Measurements from ENCODE around the gene PARD6G. TPM values are rescaled to one million over a fixed set of nuclear protein-coding genes. Genes with fewer than 3 reads are reported as not detected.

Gene PARD6G
- total and polyA plus RNA-seq, 2 experiments from 2014 or later: 8.2 to 11.8 TPM

DNA sequence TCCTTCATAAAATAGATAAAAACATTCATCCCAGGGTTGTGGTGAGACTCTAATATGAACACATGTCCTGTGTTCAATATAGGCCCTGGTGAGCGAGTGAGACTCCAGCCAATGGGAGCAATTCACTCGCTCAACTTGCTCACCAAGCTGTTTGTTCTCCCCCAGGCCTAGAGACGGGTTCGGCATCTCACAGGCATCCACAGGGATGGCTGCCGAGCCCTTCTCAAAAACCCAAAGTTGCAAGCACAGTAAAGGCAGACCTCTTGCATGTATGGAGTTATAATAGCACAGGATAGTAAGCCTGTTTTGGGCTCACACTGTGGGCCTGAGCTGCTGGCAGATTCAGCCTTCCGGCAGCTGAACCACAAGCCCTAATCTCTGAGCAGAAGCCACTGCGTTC, 15.7 kb downstream of the PARD6G start:
- Histone ChIP-seq H3K27me3 (no peaks in the 10 kb centered on the region), H3K4me3 (no peak overlapping the region), H4K20me1 (ENCODE audit: insufficient read depth, poor library complexity, severe bottlenecking) (peaks cover 4% of the 10 kb centered on the region), H3K9me2 (replicated peaks; ENCODE audit: insufficient read depth) (no peaks in the 10 kb centered on the region), H3K4me2 (no peak overlapping the region), H3K4me1 (ENCODE audit: insufficient read depth) (no peaks in the 10 kb centered on the region), H3K27ac (no peak overlapping the region), H3K79me2 (peaks cover 29% of the 10 kb centered on the region), H3K36me3 (replicated peaks; ENCODE audit: insufficient read depth, low read depth) (no peaks in the 10 kb centered on the region), H2AFZ (no peak overlapping the region), H3K9me3 (ENCODE audit: low read depth) (no peaks in the 10 kb centered on the region)
- DNase-seq (ENCODE audit: low spot score): no peak
- TF ChIP-seq EZH2phosphoT487 (IDR thresholded peaks at IDR 0.05; ENCODE audit: low read depth, severe bottlenecking, unreplicated experiment) (no peak), EZH2 (IDR thresholded peaks at IDR 0.05; ENCODE audit: borderline replicate concordance) (no peak)
- TF ChIP-seq, protein P1, sequence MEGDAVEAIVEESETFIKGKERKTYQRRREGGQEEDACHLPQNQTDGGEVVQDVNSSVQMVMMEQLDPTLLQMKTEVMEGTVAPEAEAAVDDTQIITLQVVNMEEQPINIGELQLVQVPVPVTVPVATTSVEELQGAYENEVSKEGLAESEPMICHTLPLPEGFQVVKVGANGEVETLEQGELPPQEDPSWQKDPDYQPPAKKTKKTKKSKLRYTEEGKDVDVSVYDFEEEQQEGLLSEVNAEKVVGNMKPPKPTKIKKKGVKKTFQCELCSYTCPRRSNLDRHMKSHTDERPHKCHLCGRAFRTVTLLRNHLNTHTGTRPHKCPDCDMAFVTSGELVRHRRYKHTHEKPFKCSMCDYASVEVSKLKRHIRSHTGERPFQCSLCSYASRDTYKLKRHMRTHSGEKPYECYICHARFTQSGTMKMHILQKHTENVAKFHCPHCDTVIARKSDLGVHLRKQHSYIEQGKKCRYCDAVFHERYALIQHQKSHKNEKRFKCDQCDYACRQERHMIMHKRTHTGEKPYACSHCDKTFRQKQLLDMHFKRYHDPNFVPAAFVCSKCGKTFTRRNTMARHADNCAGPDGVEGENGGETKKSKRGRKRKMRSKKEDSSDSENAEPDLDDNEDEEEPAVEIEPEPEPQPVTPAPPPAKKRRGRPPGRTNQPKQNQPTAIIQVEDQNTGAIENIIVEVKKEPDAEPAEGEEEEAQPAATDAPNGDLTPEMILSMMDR (IDR thresholded peaks at IDR 0.05; ENCODE audit: poor library complexity): no peak
- WGBS (ENCODE audit: low lambda C conversion rate, missing lambda C conversion rate): 94% methylated on average over 7 of the region's 7 CpGs

DNA sequence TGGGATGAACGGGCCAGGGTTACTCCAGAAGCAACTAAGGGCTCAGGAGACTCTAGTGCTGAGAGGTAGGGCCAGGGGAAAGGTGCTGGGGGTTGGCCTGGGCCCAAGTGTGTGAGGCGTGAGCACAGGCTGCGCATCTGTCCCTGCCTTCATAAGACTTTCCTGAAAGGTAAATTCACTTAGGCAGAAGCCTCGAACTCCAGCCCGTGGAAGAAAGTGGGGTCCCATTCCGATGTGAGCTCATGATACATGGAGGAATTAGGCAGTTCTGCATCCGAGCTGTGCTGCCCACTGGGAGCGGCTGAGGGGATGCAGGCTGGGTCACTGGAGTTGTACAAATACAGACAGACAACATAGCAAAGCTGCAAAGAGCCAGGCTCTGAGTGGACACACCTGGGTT, 16.2 kb downstream of the PARD6G start:
- no peak for DNase-seq (ENCODE audit: low spot score)
- H3K4me1 ChIP-seq (ENCODE audit: insufficient read depth): no peaks in the 10 kb centered on the region
- H3K9me2 ChIP-seq (replicated peaks; ENCODE audit: insufficient read depth): no peaks in the 10 kb centered on the region
- no peak overlapping the region for H3K4me3 ChIP-seq
- WGBS (ENCODE audit: low lambda C conversion rate, missing lambda C conversion rate): 98% methylated on average over 8 of the region's 8 CpGs
- no peak overlapping the region for H3K27ac ChIP-seq
- peaks cover 4% of the 10 kb centered on the region for H4K20me1 ChIP-seq (ENCODE audit: insufficient read depth, poor library complexity, severe bottlenecking)
- H3K9me3 ChIP-seq (ENCODE audit: low read depth): no peaks in the 10 kb centered on the region
- no peak for TF ChIP-seq EZH2 (IDR thresholded peaks at IDR 0.05; ENCODE audit: borderline replicate concordance)
- TF ChIP-seq, protein P1 (IDR thresholded peaks at IDR 0.05; ENCODE audit: poor library complexity): no peak
- TF ChIP-seq EZH2phosphoT487 (IDR thresholded peaks at IDR 0.05; ENCODE audit: low read depth, severe bottlenecking, unreplicated experiment): no peak
- peaks cover 33% of the 10 kb centered on the region for H3K79me2 ChIP-seq
- no peaks in the 10 kb centered on the region for H3K36me3 ChIP-seq (replicated peaks; ENCODE audit: insufficient read depth, low read depth)
- no peak overlapping the region for H2AFZ ChIP-seq
- no peaks in the 10 kb centered on the region for H3K27me3 ChIP-seq
- no peak overlapping the region for H3K4me2 ChIP-seq

DNA sequence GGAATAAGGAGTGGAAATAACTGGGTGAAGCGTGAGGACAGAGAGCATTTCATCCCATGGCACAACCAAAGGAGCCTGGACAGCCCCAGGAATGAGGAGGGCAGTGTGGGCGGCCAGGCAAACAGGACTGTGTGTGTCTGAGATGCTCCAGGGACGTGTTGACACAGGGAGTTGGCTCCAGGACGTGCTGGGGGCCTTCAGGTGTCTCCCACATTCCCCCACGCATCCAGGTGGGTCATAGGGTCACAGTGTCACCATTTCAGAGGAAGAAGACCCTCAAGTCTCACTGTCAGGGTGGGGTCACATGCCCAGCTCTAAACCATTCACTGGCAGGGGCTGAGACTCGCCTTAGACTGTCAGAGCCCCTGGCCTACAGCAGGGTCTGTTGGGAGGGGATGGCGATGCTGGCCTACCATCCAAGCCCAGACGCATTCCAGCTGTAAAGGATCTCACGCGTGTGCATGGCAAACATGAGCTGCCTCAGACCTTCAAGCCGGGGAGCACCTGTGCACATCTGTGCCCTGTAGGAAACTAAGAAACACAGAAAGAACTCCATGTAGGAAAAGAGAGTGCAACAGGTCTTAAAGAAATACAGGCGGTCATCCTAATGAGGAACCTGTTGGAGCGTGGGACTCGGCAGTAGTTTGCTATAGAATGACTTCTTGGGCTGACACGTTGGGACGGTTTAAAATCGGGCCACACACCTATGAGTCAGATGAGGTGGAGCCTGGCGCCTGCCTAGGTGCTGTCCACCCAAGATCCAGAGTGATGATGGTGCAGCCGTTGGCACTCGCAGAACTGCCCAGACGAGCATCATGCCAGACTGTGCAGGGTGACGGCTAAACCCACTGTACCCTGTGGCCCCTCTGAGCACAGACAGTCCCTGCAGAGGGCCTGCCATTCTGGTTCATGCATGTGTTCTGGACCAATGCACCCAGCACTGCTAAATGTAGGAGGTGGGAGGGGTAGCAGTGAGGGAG, 17.3 kb downstream of the PARD6G start:
- DNase-seq (ENCODE audit: low spot score): no peak
- Histone ChIP-seq H3K9me3 (ENCODE audit: low read depth) (no peaks in the 10 kb centered on the region), H3K9me2 (replicated peaks; ENCODE audit: insufficient read depth) (no peaks in the 10 kb centered on the region), H3K4me3 (no peak overlapping the region), H3K79me2 (peaks cover 38% of the 10 kb centered on the region), H3K36me3 (replicated peaks; ENCODE audit: insufficient read depth, low read depth) (no peaks in the 10 kb centered on the region), H3K27ac (no peak overlapping the region), H2AFZ (no peak overlapping the region), H4K20me1 (ENCODE audit: insufficient read depth, poor library complexity, severe bottlenecking) (peaks cover 4% of the 10 kb centered on the region), H3K4me2 (no peak overlapping the region), H3K4me1 (ENCODE audit: insufficient read depth) (no peaks in the 10 kb centered on the region), H3K27me3 (no peaks in the 10 kb centered on the region)
- TF ChIP-seq EZH2phosphoT487 (IDR thresholded peaks at IDR 0.05; ENCODE audit: low read depth, severe bottlenecking, unreplicated experiment) (no peak), EZH2 (IDR thresholded peaks at IDR 0.05; ENCODE audit: borderline replicate concordance) (no peak)
- TF ChIP-seq, protein P1 (IDR thresholded peaks at IDR 0.05; ENCODE audit: poor library complexity): no peak
- 93% methylated on average over 22 of the region's 22 CpGs for WGBS (ENCODE audit: low lambda C conversion rate, missing lambda C conversion rate)
